CD4-positive, alpha-beta T cell (primary cell): ENCODE results near the gene PCED1A. TPM values are rescaled to one million over a fixed set of nuclear protein-coding genes. Genes with fewer than 3 reads are reported as not detected.
"Not testable (repeated sequence)": the region's sequence is repeated elsewhere in the genome, so short reads cannot be mapped to it uniquely, and the experiment has no call there.

ENCODE experiments used
- ATAC-seq: fragments of 200-7000 bp; cut with Tn5 transposase; one replicate; pipeline ENCODE4 v1.10.0; 2022; ENCODE audit warnings: mild to moderate bottlenecking; ENCODE audit not compliant: poor library complexity
- CTCF ChIA-PET: fragments of 350-600 bp; sonication (Branson Sonifier 250); formaldehyde crosslinking; loops from one replicate; lab custom pipeline; 2021; ENCODE audit warnings: antibody characterized with exemption, inconsistent platforms; lab: Charles Lee
- POLR2A ChIA-PET: fragments of 350-600 bp; sonication (Branson Sonifier 250); formaldehyde crosslinking; loops from one replicate; lab custom pipeline; 2021; ENCODE audit warnings: antibody characterized with exemption, inconsistent platforms; lab: Charles Lee
- DNase-seq, 14 experiments: peaks; one replicate each; pipeline ENCODE4 v3.0.0-alpha.2; 2013 to 2020; ENCODE audit warnings: mixed read lengths in 2 of 14
- H3K27ac ChIP-seq, 2 donors: one replicate each; pipeline versions ENCODE4 v1.5.1 to v1.7.0; 2013; ENCODE audit warnings: low read length in 2 of 2, low read depth in 1 of 2, mild to moderate bottlenecking in 1 of 2
- H3K27me3 ChIP-seq, 2 experiments: 1 replicate in 1 of 2; 2 replicates in 1 of 2; pipeline versions ENCODE4 v1.6.1 to v1.7.0; 2013; ENCODE audit warnings: low read length in 2 of 2, control low read depth in 1 of 2, mild to moderate bottlenecking in 1 of 2, moderate library complexity in 1 of 2; ENCODE audit not compliant: insufficient read depth in 2 of 2, control insufficient read depth in 1 of 2
- H3K36me3 ChIP-seq: one replicate; pipeline ENCODE4 v1.6.1; 2013; ENCODE audit warnings: low read length, control low read depth; ENCODE audit not compliant: insufficient read depth
- H3K4me1 ChIP-seq: one replicate; pipeline ENCODE4 v1.6.1; 2013; ENCODE audit warnings: low read length, control low read depth; ENCODE audit not compliant: insufficient read depth
- H3K4me3 ChIP-seq: one replicate; pipeline ENCODE4 v1.5.1; 2013; ENCODE audit warnings: mild to moderate bottlenecking, low read length, moderate library complexity
- H3K9me3 ChIP-seq, 2 experiments: 1 replicate in 1 of 2; 2 replicates in 1 of 2; pipeline versions ENCODE4 v1.6.1 to v1.7.0; 2013; ENCODE audit warnings: low read length in 2 of 2, mild to moderate bottlenecking in 2 of 2, control low read depth in 1 of 2, moderate library complexity in 1 of 2; ENCODE audit not compliant: control insufficient read depth in 1 of 2, insufficient read depth in 1 of 2
- H3K27ac Mint-ChIP-seq: one replicate; pipeline ENCODE4 v1.8.0; 2020; ENCODE audit warnings: mixed read lengths
- H3K27me3 Mint-ChIP-seq: one replicate; pipeline ENCODE4 v1.8.0; 2021; ENCODE audit warnings: mixed read lengths
- H3K36me3 Mint-ChIP-seq: one replicate; pipeline ENCODE4 v1.8.0; 2021; ENCODE audit warnings: low read depth, mixed read lengths
- H3K4me1 Mint-ChIP-seq: one replicate; pipeline ENCODE4 v1.8.0; 2021; ENCODE audit warnings: low read depth, mixed read lengths
- H3K4me3 Mint-ChIP-seq: one replicate; pipeline ENCODE4 v1.8.0; 2020; ENCODE audit warnings: mild to moderate bottlenecking, mixed read lengths
- H3K9me3 Mint-ChIP-seq: one replicate; pipeline ENCODE4 v1.8.0; 2020; ENCODE audit warnings: mixed read lengths
- intact Hi-C, 2 experiments: fragments of 100-400 bp; cut with DNase I in 1 of 2; cut with micrococcal nuclease in 1 of 2; formaldehyde crosslinking; loops; one replicate each; pipeline versions ENCODE4 v1.15.1 to v1.9.0; 2023 to 2025; cut with DNase I, micrococcal nuclease
- total RNA-seq, 174 experiments: library from RNA in 2 of 174; stranded (reverse) in 2 of 174; gene quantifications; one replicate each; pipeline ENCODE4 v1.2.3 and lab custom pipeline; 2021 to 2026
- TF ChIP-seq, protein P1 (sequence below): fragments of 200-600 bp; IDR thresholded peaks from one replicate; pipeline ENCODE4 v1.8.0; 2022; ENCODE audit warnings: antibody characterized with exemption, mild to moderate bottlenecking

Gene PCED1A
- total RNA-seq, 2 experiments from 2014 or later: 69.2 to 69.7 TPM

DNA sequence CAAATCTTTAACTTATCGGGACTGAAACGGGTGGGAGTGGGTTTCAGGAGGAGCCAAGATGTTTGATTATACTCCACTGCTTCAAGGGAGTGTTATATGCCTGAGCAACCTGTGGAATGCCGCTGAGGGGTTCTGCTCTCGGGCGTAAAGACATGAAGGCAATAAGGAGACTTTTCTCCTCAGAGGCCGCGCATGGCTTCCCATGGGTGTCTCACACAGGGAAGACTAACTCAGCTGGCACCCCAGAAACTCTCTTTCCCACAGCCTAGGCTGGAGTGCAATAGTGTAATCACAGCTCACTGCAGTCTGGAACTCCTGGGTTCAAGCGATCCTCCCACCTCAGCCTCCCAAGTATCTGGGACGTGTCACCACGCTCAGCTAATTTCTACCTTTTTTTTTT lies 30.8 kb downstream of the PCED1A start:
- Histone ChIP-seq H3K27me3 (peaks cover 13 to 14% of the 10 kb centered on the region in 2 experiments), H3K36me3 (no peaks in the 10 kb centered on the region), H3K9me3 (peaks cover 5 to 6% of the 10 kb centered on the region in 2 experiments), H3K4me3 (no peak overlapping the region), H3K4me1 (no peaks in the 10 kb centered on the region), H3K27ac (no peak overlapping the region)
- no peaks in the 10 kb centered on the region for H3K4me1 Mint-ChIP-seq
- intact Hi-C loops: loop anchor here in 1 of 2 experiments (10.0 kb wide), 1 partner anchor 1175 kb away; no protein-coding TSS in a partner anchor
- H3K9me3 Mint-ChIP-seq: peaks cover 5% of the 10 kb centered on the region
- ATAC-seq: no peak
- ChIA-PET CTCF (no interaction called here), POLR2A (no interaction called here)
- no peak overlapping the region for H3K4me3 Mint-ChIP-seq
- H3K27me3 Mint-ChIP-seq: peaks cover 72% of the 10 kb centered on the region
- no peak overlapping the region for H3K27ac Mint-ChIP-seq
- DNase-seq: no peak
- TF ChIP-seq, protein P1, sequence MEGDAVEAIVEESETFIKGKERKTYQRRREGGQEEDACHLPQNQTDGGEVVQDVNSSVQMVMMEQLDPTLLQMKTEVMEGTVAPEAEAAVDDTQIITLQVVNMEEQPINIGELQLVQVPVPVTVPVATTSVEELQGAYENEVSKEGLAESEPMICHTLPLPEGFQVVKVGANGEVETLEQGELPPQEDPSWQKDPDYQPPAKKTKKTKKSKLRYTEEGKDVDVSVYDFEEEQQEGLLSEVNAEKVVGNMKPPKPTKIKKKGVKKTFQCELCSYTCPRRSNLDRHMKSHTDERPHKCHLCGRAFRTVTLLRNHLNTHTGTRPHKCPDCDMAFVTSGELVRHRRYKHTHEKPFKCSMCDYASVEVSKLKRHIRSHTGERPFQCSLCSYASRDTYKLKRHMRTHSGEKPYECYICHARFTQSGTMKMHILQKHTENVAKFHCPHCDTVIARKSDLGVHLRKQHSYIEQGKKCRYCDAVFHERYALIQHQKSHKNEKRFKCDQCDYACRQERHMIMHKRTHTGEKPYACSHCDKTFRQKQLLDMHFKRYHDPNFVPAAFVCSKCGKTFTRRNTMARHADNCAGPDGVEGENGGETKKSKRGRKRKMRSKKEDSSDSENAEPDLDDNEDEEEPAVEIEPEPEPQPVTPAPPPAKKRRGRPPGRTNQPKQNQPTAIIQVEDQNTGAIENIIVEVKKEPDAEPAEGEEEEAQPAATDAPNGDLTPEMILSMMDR: no peak
- H3K36me3 Mint-ChIP-seq: no peaks in the 10 kb centered on the region

DNA sequence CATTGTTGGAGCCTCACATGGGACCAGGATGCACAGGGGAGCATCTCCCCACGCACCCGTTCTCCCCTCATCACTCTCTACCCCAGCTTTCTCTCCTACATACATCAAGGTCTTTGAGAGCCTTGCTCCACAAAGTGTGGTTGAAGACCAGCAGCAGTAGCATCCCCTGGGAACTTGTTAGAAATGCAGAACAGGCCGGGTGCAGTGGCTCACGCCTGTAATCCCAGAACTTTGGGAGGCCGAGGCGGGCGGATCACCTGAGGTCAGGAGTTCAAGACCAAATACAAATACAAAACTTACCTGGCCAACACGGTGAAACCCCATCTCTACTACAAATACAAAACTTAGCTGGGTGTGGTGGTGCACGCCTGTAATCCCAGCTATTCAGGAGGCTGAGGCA lies 32.5 kb downstream of the PCED1A start:
- H3K36me3 ChIP-seq, POLR2A ChIA-PET, DNase-seq, H3K36me3 Mint-ChIP-seq, H3K9me3 ChIP-seq, H3K4me1 Mint-ChIP-seq, H3K27ac ChIP-seq, H3K4me3 Mint-ChIP-seq, H3K4me3 ChIP-seq, H3K27ac Mint-ChIP-seq, H3K9me3 Mint-ChIP-seq, ATAC-seq, H3K4me1 ChIP-seq: not testable (repeated sequence)
- CTCF ChIA-PET: interaction anchor here (0.6 kb wide), 1 partner anchor 194 kb away, joined by 3 read pairs; no protein-coding TSS in a partner anchor
- intact Hi-C loops: loop anchor here in 1 of 2 experiments (10.0 kb wide), 1 partner anchor 1177 kb away; no protein-coding TSS in a partner anchor
- H3K27me3 Mint-ChIP-seq: peaks cover 72% of the 10 kb centered on the region
- H3K27me3 ChIP-seq: peaks cover 25 to 26% of the 10 kb centered on the region in 2 experiments

DNA sequence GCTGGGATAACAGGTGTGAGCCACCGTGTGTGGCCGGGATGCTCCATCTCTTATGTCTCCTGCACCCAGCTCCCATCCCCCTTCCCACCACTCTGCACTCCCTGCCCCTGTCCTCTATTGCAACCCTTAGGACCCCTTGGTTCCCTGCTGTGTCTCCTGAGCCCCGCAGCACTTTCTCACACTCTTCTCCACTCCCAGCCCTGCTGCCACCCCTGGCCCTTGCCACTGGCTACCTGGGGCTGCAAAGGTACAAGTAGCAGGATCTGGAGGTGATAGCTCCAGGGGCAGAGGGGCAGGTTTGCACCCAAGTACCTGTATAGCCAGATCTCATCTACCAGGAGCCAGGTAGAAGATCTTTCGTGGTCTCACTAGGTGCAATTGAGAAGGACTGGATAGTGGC lies 33.4 kb downstream of the PCED1A start:
- TF ChIP-seq, protein P1: no peak
- Mint-ChIP-seq H3K4me3 (no peak overlapping the region), H3K36me3 (no peaks in the 10 kb centered on the region), H3K9me3 (peaks cover under 1% of the 10 kb centered on the region), H3K4me1 (no peaks in the 10 kb centered on the region), H3K27me3 (peaks cover 72% of the 10 kb centered on the region), H3K27ac (no peak overlapping the region)
- POLR2A ChIA-PET: no interaction called here
- Histone ChIP-seq H3K27ac (no peak overlapping the region), H3K9me3 (peaks cover 2 to 5% of the 10 kb centered on the region in 2 experiments), H3K36me3 (no peaks in the 10 kb centered on the region), H3K4me3 (no peak overlapping the region), H3K27me3 (peaks cover 29 to 33% of the 10 kb centered on the region in 2 experiments), H3K4me1 (no peaks in the 10 kb centered on the region)
- DNase-seq: no peak
- intact Hi-C loops: loop anchor here in 1 of 2 experiments (10.0 kb wide), 1 partner anchor 1178 kb away; no protein-coding TSS in a partner anchor
- CTCF ChIA-PET: no interaction called here
- no peak for ATAC-seq

DNA sequence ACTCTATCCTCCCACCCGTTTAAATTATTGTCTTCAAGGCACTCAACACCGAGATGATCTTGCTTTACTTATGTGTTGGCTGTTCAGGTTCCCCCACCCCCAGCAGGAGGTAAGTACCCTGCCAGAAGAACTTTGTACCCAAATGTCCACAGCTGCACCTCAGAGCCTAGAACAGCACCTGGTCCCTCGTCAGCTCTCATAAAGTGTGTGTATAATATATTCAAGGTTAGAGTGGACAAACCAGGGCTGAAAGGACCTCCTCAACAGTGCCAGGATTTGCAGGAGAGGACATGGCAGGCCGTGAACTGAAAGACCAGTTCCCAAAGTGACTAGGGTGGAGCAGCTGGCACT lies 34.1 kb downstream of the PCED1A start:
- no peak overlapping the region for H3K27ac ChIP-seq
- POLR2A ChIA-PET: no interaction called here
- peaks cover 2% of the 10 kb centered on the region for H3K4me1 Mint-ChIP-seq
- peaks cover 0 to 5% of the 10 kb centered on the region in 2 experiments for H3K9me3 ChIP-seq
- H3K36me3 ChIP-seq: no peaks in the 10 kb centered on the region
- H3K4me3 ChIP-seq: no peak overlapping the region
- CTCF ChIA-PET: no interaction called here
- peaks cover 2% of the 10 kb centered on the region for H3K4me1 ChIP-seq
- no peak overlapping the region for H3K4me3 Mint-ChIP-seq
- intact Hi-C loops: loop anchor here in 1 of 2 experiments (10.0 kb wide), 1 partner anchor 1178 kb away; no protein-coding TSS in a partner anchor
- H3K27ac Mint-ChIP-seq: no peak overlapping the region
- H3K36me3 Mint-ChIP-seq: no peaks in the 10 kb centered on the region
- H3K9me3 Mint-ChIP-seq: no peaks in the 10 kb centered on the region
- DNase-seq (no peak), ATAC-seq (no peak)
- TF ChIP-seq, protein P1: no peak
- H3K27me3 ChIP-seq: peaks cover 34 to 38% of the 10 kb centered on the region in 2 experiments
- peaks cover 71% of the 10 kb centered on the region for H3K27me3 Mint-ChIP-seq
